Fibroblast of lung (primary cell): ENCODE results near the gene SLC6A13. TPM values are rescaled to one million over a fixed set of nuclear protein-coding genes. Genes with fewer than 3 reads are reported as not detected.

Experiments used
- DNase-seq, 2 donors: peaks; one replicate each; pipeline versions ENCODE4 v3.0.0 to v3.0.0-alpha.2; 2010; ENCODE audit warnings: low read depth in 2 of 2
- H2AFZ ChIP-seq: 2 replicates; pipeline ENCODE4 v1.5.1; 2012; ENCODE audit warnings: low read length, control low read depth, inconsistent platforms
- H3K27ac ChIP-seq: 2 replicates; pipeline ENCODE4 v1.5.1; 2011; ENCODE audit warnings: low read length, control low read depth; ENCODE audit not compliant: insufficient read depth
- H3K27me3 ChIP-seq: 2 replicates; pipeline ENCODE4 v1.5.1; 2011; ENCODE audit warnings: mild to moderate bottlenecking, low read length; ENCODE audit not compliant: control insufficient read depth, insufficient read depth
- H3K36me3 ChIP-seq: 2 replicates; pipeline ENCODE4 v1.5.1; 2011; ENCODE audit warnings: low read length; ENCODE audit not compliant: control insufficient read depth, insufficient read depth
- H3K4me1 ChIP-seq: 2 replicates; pipeline ENCODE4 v1.5.1; 2011; ENCODE audit warnings: low read length; ENCODE audit not compliant: control insufficient read depth, insufficient read depth; ENCODE audit errors: extremely low read depth
- H3K4me2 ChIP-seq: 2 replicates; pipeline ENCODE4 v1.5.1; 2011; ENCODE audit warnings: low read length, control low read depth; ENCODE audit not compliant: insufficient read depth; ENCODE audit errors: extremely low read depth
- H3K4me3 ChIP-seq, 4 experiments: fragments of 200-600 bp in 1 of 4; sonication (generic) in 1 of 4; replicated peaks in 1 of 4; 2 replicates each; pipeline ENCODE4 v1.5.1; 2011 to 2016; ENCODE audit warnings: low read length in 4 of 4, low read depth in 3 of 4, mild to moderate bottlenecking in 3 of 4, control low read depth in 2 of 4, inconsistent platforms in 1 of 4, mixed read lengths in 1 of 4; ENCODE audit not compliant: insufficient read depth in 1 of 4; ENCODE audit errors: control extremely low read depth in 1 of 4
- H3K79me2 ChIP-seq: 2 replicates; pipeline ENCODE4 v1.5.1; 2012; ENCODE audit warnings: mild to moderate bottlenecking, low read length, inconsistent platforms; ENCODE audit not compliant: control insufficient read depth, insufficient read depth
- H3K9ac ChIP-seq: 2 replicates; pipeline ENCODE4 v1.5.1; 2011; ENCODE audit warnings: mild to moderate bottlenecking, low read length, control low read depth; ENCODE audit not compliant: insufficient read depth
- H3K9me3 ChIP-seq: 2 replicates; pipeline ENCODE4 v1.5.1; 2012; ENCODE audit warnings: low read depth, low read length; ENCODE audit not compliant: control insufficient read depth, insufficient read depth
- H4K20me1 ChIP-seq: 2 replicates; pipeline ENCODE4 v1.5.1; 2011; ENCODE audit warnings: low read length; ENCODE audit not compliant: control insufficient read depth, insufficient read depth; ENCODE audit errors: extremely low read depth
- CTCF ChIP-seq, 2 donors: IDR thresholded peaks in 1 of 2; conservative IDR thresholded peaks in 1 of 2; 1 replicate in 1 of 2; 2 replicates in 1 of 2; pipeline ENCODE4 v1.5.1; 2011 to 2012; ENCODE audit warnings: low read length in 2 of 2, control low read depth in 1 of 2, inconsistent platforms in 1 of 2, low read depth in 1 of 2, mild to moderate bottlenecking in 1 of 2
- EZH2 ChIP-seq: IDR thresholded peaks from 2 replicates; pipeline ENCODE4 v1.5.1; 2012; ENCODE audit warnings: low read length, control low read depth, mild to moderate bottlenecking; ENCODE audit errors: missing control alignments
- polyA plus RNA-seq, 2 donors: library from polyadenylated mRNA; depleted of rRNA in 1 of 2; stranded (reverse) in 1 of 2; unstranded in 1 of 2; fragments of >200 nt; gene quantifications; 2 replicates each; pipeline ENCODE4 v1.2.1, GENCODE V29; 2011 to 2012; ENCODE audit warnings: missing spikeins in 1 of 2
- total RNA-seq: library from RNA; depleted of rRNA; stranded (reverse); fragments of >200 nt; gene quantifications from 2 replicates; pipeline ENCODE4 v1.2.1, GENCODE V29; 2014

Gene SLC6A13
- total and polyA plus RNA-seq, 2 donors (not counting 1 experiment from before 2014, with no cell fraction given), result not detected

- Histone ChIP-seq H3K27ac (no peak overlapping the region), H3K36me3 (no peaks in the 10 kb centered on the region), H3K4me2 (no peak overlapping the region), H3K9me3 (no peaks in the 10 kb centered on the region), H3K4me1 (no peaks in the 10 kb centered on the region), H4K20me1 (no peaks in the 10 kb centered on the region), H3K9ac (no peak overlapping the region), H3K27me3 (peaks cover 17% of the 10 kb centered on the region), H3K4me3 (no peak overlapping the region), H3K79me2 (no peaks in the 10 kb centered on the region), H2AFZ (no peak overlapping the region)
- DNase-seq, result no peak
- TF ChIP-seq CTCF (conservative IDR thresholded peaks at IDR 0.05 in 1 of 2, IDR thresholded peaks at IDR 0.05 in 1 of 2; ENCODE audit: low read depth in 1 of 2, low read length in 2 of 2) (no peak), EZH2 (no peak)
Measured at GRCh38 chr12:191541-191940, 71.1 kb downstream of the SLC6A13 start.

- Histone ChIP-seq H3K9me3 (no peaks in the 10 kb centered on the region), H3K4me1 (no peaks in the 10 kb centered on the region), H3K27me3 (peaks cover 17% of the 10 kb centered on the region), H3K36me3 (no peaks in the 10 kb centered on the region), H2AFZ (no peak overlapping the region), H3K9ac (no peak overlapping the region), H3K4me3 (no peak overlapping the region), H4K20me1 (no peaks in the 10 kb centered on the region), H3K4me2 (no peak overlapping the region), H3K27ac (no peak overlapping the region), H3K79me2 (no peaks in the 10 kb centered on the region)
- no peak for DNase-seq
- TF ChIP-seq CTCF (conservative IDR thresholded peaks at IDR 0.05 in 1 of 2, IDR thresholded peaks at IDR 0.05 in 1 of 2; ENCODE audit: low read depth in 1 of 2, low read length in 2 of 2) (no peak), EZH2 (no peak)
Measured at GRCh38 chr12:190881-191280, 71.8 kb downstream of the SLC6A13 start.

GRCh38 chr12:189622-189962, 73.0 kb downstream of the SLC6A13 start:
- peak overlapping the region; percentile 71 for H3K4me2 ChIP-seq
- TF ChIP-seq EZH2 (no peak), CTCF (conservative IDR thresholded peaks at IDR 0.05 in 1 of 2, IDR thresholded peaks at IDR 0.05 in 1 of 2; ENCODE audit: low read depth in 1 of 2, low read length in 2 of 2) (no peak)
- no peak for DNase-seq
- H3K9me3 ChIP-seq, result no peaks in the 10 kb centered on the region
- H3K4me1 ChIP-seq, result no peaks in the 10 kb centered on the region
- H3K79me2 ChIP-seq, result no peaks in the 10 kb centered on the region
- H4K20me1 ChIP-seq, result no peaks in the 10 kb centered on the region
- no peak overlapping the region for H3K9ac ChIP-seq
- no peak overlapping the region for H3K27ac ChIP-seq
- no peaks in the 10 kb centered on the region for H3K36me3 ChIP-seq
- H2AFZ ChIP-seq, result no peak overlapping the region
- H3K27me3 ChIP-seq, result peaks cover 9% of the 10 kb centered on the region
- H3K4me3 ChIP-seq, result no peak overlapping the region
